Measurements from ENCODE around the gene SMYD3. TPM values are rescaled to one million over a fixed set of nuclear protein-coding genes. Genes with fewer than 3 reads are reported as not detected.

SMYD3 gene
- total RNA-seq, 4 donors from 2014 or later = 11.6 to 26.9 (median 18.3) TPM

DNA sequence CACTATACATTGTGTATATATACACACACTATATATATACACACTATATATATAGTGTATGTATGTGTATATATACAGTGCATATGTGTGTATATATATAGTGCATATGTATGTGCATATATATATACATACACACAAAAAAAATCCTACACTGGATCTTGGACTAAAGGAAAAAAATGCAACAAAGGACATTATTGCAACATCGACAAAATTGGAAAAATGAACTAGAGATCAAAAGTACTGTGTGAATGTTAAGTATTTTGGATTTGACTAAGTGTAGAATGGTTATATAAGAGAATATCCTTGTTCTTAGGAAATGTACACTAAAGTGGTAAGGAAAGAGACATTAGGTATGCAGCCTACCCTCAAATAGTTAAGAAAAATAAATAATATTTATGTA lies 36.5 kb downstream of the SMYD3 start:
- Histone ChIP-seq H3K4me1 (no peaks in the 10 kb centered on the region), H3K27me3 (no peaks in the 10 kb centered on the region), H3K9me3 (no peaks in the 10 kb centered on the region), H3K27ac (no peak overlapping the region), H3K4me3 (no peak overlapping the region), H3K36me3 (no peaks in the 10 kb centered on the region)
- no peak for ATAC-seq
- WGBS, 2 donors (ENCODE audit: low coverage in 1 of 2) = 83 to 100% methylated on average over 1 of the region's 1 CpG
- TF ChIP-seq, protein P1, sequence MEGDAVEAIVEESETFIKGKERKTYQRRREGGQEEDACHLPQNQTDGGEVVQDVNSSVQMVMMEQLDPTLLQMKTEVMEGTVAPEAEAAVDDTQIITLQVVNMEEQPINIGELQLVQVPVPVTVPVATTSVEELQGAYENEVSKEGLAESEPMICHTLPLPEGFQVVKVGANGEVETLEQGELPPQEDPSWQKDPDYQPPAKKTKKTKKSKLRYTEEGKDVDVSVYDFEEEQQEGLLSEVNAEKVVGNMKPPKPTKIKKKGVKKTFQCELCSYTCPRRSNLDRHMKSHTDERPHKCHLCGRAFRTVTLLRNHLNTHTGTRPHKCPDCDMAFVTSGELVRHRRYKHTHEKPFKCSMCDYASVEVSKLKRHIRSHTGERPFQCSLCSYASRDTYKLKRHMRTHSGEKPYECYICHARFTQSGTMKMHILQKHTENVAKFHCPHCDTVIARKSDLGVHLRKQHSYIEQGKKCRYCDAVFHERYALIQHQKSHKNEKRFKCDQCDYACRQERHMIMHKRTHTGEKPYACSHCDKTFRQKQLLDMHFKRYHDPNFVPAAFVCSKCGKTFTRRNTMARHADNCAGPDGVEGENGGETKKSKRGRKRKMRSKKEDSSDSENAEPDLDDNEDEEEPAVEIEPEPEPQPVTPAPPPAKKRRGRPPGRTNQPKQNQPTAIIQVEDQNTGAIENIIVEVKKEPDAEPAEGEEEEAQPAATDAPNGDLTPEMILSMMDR (IDR thresholded peaks at IDR 0.05) = no peak
- no peak for TF ChIP-seq EP300 (IDR thresholded peaks at IDR 0.05)
- no peak for TF ChIP-seq POLR2AphosphoS5 (IDR thresholded peaks at IDR 0.05)
- no peak for TF ChIP-seq POLR2A (IDR thresholded peaks at IDR 0.05)

DNA sequence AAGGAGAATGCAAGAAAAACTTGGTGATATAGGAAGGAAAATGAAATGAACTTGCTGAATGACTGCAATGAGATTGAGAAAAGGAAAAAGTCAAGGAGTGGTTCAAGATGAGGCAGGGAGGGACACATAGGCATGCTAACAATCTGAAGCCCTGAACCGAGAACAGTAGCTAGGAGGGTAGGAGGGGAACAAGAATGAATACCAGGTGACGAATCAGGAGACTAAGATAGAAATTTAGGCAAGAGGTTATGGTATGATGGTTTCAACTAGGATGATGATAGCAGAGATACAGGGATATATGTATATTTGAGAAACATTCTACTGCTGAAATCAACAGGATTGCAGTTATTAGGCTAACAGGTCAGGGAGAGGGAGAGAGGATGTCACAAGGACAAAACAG lies 44.1 kb downstream of the SMYD3 start:
- H3K36me3 ChIP-seq = no peaks in the 10 kb centered on the region
- 100% methylated on average over 2 of the region's 2 CpGs for WGBS, 2 donors (ENCODE audit: low coverage in 1 of 2)
- no peak overlapping the region for H3K4me3 ChIP-seq
- H3K27ac ChIP-seq = no peak overlapping the region
- no peak for ATAC-seq
- peaks cover 0 to under 1% (median 0%) of the 10 kb centered on the region in 3 donors for H3K4me1 ChIP-seq
- H3K27me3 ChIP-seq = no peaks in the 10 kb centered on the region
- TF ChIP-seq POLR2A (IDR thresholded peaks at IDR 0.05) = no peak
- no peak for TF ChIP-seq POLR2AphosphoS5 (IDR thresholded peaks at IDR 0.05)
- no peak for TF ChIP-seq EP300 (IDR thresholded peaks at IDR 0.05)
- TF ChIP-seq, protein P1 (IDR thresholded peaks at IDR 0.05) = no peak
- no peaks in the 10 kb centered on the region for H3K9me3 ChIP-seq

DNA sequence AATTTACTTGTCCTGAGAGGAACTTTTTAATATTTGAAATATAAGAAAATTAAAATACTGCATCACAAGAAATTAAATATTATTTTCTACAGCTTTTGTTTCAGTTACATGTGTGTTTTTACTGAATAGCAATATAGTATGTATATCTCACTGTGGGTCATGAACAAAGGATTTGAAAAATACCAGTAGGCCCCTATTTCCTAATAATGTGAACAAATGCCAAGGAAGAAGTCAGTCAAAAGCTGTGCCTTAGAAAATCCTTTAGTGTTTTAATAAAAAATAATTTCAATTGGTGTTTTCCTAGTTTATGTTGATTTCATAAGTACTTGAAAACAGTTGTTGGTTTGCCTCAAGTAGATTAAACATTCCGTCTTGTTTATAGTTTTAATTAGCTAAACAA lies 46.7 kb downstream of the SMYD3 start:
- H3K27ac ChIP-seq = no peak overlapping the region
- peaks cover 0 to 5% (median 0%) of the 10 kb centered on the region in 3 donors for H3K4me1 ChIP-seq
- no peak overlapping the region for H3K4me3 ChIP-seq
- no peaks in the 10 kb centered on the region for H3K9me3 ChIP-seq
- WGBS, 2 donors (ENCODE audit: low coverage in 1 of 2) = 91 to 92% methylated on average over 1 of the region's 1 CpG
- no peaks in the 10 kb centered on the region for H3K27me3 ChIP-seq
- ATAC-seq = no peak
- H3K36me3 ChIP-seq = no peaks in the 10 kb centered on the region
- TF ChIP-seq, protein P1 (IDR thresholded peaks at IDR 0.05) = no peak
- TF ChIP-seq EP300 (IDR thresholded peaks at IDR 0.05) = no peak

DNA sequence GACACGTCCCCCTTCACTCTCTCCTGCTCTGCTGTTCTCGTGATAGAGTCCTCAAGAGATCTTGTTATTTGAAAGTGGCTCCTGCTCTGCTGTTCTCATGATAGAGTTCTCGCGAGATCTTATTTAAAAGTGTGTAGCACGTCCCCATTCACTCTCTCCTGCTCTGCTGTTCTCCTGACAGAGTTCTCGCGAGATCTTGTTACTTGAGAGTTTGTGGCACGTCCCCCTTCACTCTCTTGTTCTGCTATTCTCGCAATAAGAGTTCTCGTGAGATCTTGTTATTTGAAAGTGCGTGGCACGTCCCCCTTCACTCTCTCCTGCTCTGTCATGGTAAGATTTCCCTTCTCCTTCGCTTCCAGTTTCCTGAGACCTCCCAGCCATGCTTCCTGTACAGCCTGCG lies 47.9 kb downstream of the SMYD3 start:
- H3K36me3 ChIP-seq = no peaks in the 10 kb centered on the region
- 88 to 90% methylated on average over 7 to 14 of the region's 14 CpGs for WGBS, 2 donors (ENCODE audit: low coverage in 1 of 2)
- TF ChIP-seq POLR2A (IDR thresholded peaks at IDR 0.05) (no peak), POLR2AphosphoS5 (IDR thresholded peaks at IDR 0.05) (no peak)
- ATAC-seq = no peak
- no peaks in the 10 kb centered on the region for H3K9me3 ChIP-seq
- H3K4me3 ChIP-seq = no peak overlapping the region
- no peaks in the 10 kb centered on the region for H3K27me3 ChIP-seq
- peaks cover 0 to 12% (median 0%) of the 10 kb centered on the region in 3 donors for H3K4me1 ChIP-seq
- H3K27ac ChIP-seq = no peak overlapping the region

DNA sequence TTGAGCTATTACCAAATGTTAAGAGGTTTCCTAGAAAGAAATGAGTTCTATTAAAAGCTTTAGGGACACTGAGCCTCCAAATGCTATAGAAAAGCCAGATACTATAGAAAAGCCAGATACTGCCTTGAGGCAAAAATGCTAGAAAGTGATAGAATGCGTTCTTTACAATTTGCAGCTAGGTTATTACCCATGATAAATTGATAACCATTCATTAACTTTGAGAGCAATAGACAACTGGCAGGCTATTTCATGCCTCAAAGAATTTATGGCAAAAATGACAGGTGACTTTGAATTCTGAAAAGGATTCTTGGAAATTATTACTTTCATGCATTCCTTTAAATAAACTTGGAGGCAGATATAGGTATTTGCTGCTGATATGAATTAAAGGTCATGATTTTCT lies 51.6 kb downstream of the SMYD3 start:
- no peaks in the 10 kb centered on the region for H3K9me3 ChIP-seq

More for the DNA sequence above, 51.6 kb downstream of the SMYD3 start:
- H3K27ac ChIP-seq = no peak overlapping the region
- WGBS, 2 donors (ENCODE audit: low coverage in 1 of 2) = 91 to 100% methylated on average over 1 of the region's 1 CpG
- no peak overlapping the region for H3K4me3 ChIP-seq
- no peaks in the 10 kb centered on the region for H3K36me3 ChIP-seq
- peaks cover 0 to 28% (median 0%) of the 10 kb centered on the region in 3 donors for H3K4me1 ChIP-seq
- TF ChIP-seq POLR2A (IDR thresholded peaks at IDR 0.05) = no peak
- no peak for TF ChIP-seq POLR2AphosphoS5 (IDR thresholded peaks at IDR 0.05)
- TF ChIP-seq, protein P1 (IDR thresholded peaks at IDR 0.05) = no peak
- TF ChIP-seq EP300 (IDR thresholded peaks at IDR 0.05) = no peak
- no peak for ATAC-seq
- H3K27me3 ChIP-seq = no peaks in the 10 kb centered on the region

Measured in gastroesophageal sphincter (tissue), 4 donors.